Measurements from ENCODE around the gene ASPSCR1. TPM values are rescaled to one million over a fixed set of nuclear protein-coding genes. Genes with fewer than 3 reads are reported as not detected.

The ASPSCR1 gene
- total RNA-seq, 1 experiment from 2014 or later, result 54.9 TPM

DNA sequence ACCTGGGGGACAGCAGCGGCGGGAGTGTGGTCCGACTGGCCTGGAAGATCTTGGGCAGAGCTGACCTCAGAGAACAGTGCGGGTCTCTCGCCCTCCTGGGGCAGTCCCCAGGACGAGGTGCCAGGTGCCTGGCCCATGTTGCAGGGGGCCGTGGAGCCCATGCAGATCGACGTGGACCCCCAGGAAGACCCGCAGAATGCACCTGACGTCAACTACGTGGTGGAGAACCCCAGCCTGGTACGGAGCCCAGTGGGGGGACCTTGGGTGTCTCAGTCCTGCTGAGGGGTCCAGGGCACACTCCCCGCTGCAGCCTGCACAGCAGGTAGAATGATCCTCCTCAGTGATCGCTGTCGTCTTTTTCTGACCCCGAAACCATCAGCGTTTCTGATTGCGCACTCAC is 75.7 kb downstream of the ASPSCR1 start:
- CTCF ChIA-PET, result no interaction called here
- Histone ChIP-seq H3K4me2 (peak overlapping the region; percentile 88), H3K4me1 (replicated peaks; ENCODE audit: insufficient read depth) (no peaks in the 10 kb centered on the region), H3K9me3 (ENCODE audit: insufficient read depth, low read depth) (no peaks in the 10 kb centered on the region), H3K9me2 (ENCODE audit: insufficient read depth) (no peaks in the 10 kb centered on the region), H3K79me2 (ENCODE audit: low read depth) (peaks cover 13% of the 10 kb centered on the region), H3F3A (ENCODE audit: insufficient read depth, low read depth) (no peaks in the 10 kb centered on the region), H3K27ac (no peak overlapping the region), H4K20me1 (ENCODE audit: insufficient read depth) (no peaks in the 10 kb centered on the region), H3K27me3 (ENCODE audit: insufficient read depth, low read depth) (no peaks in the 10 kb centered on the region), H3K4me3 (peak overlapping the region; percentile 76; the same call in 1 of the 2 replicates), H2AFZ (no peak overlapping the region), H3K36me3 (ENCODE audit: low read depth) (no peaks in the 10 kb centered on the region)
- BruUV-seq (replicated peaks), result no TSS peak
- TF ChIP-seq, protein P1, sequence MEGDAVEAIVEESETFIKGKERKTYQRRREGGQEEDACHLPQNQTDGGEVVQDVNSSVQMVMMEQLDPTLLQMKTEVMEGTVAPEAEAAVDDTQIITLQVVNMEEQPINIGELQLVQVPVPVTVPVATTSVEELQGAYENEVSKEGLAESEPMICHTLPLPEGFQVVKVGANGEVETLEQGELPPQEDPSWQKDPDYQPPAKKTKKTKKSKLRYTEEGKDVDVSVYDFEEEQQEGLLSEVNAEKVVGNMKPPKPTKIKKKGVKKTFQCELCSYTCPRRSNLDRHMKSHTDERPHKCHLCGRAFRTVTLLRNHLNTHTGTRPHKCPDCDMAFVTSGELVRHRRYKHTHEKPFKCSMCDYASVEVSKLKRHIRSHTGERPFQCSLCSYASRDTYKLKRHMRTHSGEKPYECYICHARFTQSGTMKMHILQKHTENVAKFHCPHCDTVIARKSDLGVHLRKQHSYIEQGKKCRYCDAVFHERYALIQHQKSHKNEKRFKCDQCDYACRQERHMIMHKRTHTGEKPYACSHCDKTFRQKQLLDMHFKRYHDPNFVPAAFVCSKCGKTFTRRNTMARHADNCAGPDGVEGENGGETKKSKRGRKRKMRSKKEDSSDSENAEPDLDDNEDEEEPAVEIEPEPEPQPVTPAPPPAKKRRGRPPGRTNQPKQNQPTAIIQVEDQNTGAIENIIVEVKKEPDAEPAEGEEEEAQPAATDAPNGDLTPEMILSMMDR (conservative IDR thresholded peaks at IDR 0.05), result no peak
- no peak for TF ChIP-seq EZH2 (IDR thresholded peaks at IDR 0.05; ENCODE audit: low read depth)
- no peak for DNase-seq
- POLR2A ChIA-PET (ENCODE audit: unreplicated experiment), result no interaction called here
- intact Hi-C loops (cut with micrococcal nuclease; ENCODE audit: unreplicated experiment), result no loop called here

DNA sequence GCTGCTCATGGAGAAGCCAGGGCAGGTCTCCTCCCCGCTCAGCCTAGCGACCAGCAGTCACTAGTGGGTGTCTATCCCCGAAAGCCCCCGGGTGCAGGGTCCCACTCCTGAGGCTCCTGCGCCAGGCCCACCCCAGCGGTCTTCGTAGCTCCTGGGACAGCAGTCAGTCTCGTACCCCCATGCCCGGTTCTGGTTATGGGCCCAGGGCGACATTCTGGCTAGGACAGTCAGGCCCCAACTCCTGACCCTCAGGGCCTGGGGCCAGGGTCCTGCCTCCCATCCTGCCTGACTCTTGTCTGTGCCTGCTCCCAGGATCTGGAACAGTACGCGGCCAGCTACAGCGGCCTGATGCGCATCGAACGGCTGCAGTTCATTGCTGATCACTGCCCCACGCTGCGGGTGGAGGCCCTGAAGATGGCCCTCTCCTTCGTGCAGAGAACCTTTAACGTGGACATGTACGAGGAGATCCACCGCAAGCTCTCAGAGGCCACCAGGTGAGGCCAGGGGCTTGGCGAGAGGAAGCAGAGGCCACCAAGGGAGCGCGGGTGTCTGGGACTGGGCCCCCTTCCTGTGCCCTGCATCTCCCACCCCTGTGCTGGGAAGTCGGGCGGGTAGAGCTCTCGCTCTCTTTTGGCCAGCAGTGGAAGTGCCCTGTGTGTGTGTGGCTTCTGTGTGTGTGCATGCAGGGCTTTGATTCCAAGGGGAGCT is 76.3 kb downstream of the ASPSCR1 start:
- ChIA-PET CTCF (no interaction called here), POLR2A (ENCODE audit: unreplicated experiment) (no interaction called here)
- H3K4me1 ChIP-seq (replicated peaks; ENCODE audit: insufficient read depth), result no peaks in the 10 kb centered on the region
- no peaks in the 10 kb centered on the region for H4K20me1 ChIP-seq (ENCODE audit: insufficient read depth)
- DNase-seq, result no peak
- H3K27me3 ChIP-seq (ENCODE audit: insufficient read depth, low read depth), result no peaks in the 10 kb centered on the region
- peak overlapping the region; percentile 88; the same call in 1 of the 2 replicates for H3K4me2 ChIP-seq
- no peak overlapping the region for H3K4me3 ChIP-seq
- BruUV-seq (replicated peaks), result no TSS peak
- no peaks in the 10 kb centered on the region for H3F3A ChIP-seq (ENCODE audit: insufficient read depth, low read depth)
- no peaks in the 10 kb centered on the region for H3K9me2 ChIP-seq (ENCODE audit: insufficient read depth)
- intact Hi-C loops (cut with micrococcal nuclease; ENCODE audit: unreplicated experiment), result no loop called here
- TF ChIP-seq EZH2 (IDR thresholded peaks at IDR 0.05; ENCODE audit: low read depth), result no peak
- TF ChIP-seq, protein P1 (conservative IDR thresholded peaks at IDR 0.05), result no peak
- no peaks in the 10 kb centered on the region for H3K36me3 ChIP-seq (ENCODE audit: low read depth)
- no peak overlapping the region for H2AFZ ChIP-seq
- H3K9me3 ChIP-seq (ENCODE audit: insufficient read depth, low read depth), result no peaks in the 10 kb centered on the region
- H3K79me2 ChIP-seq (ENCODE audit: low read depth), result peaks cover 13% of the 10 kb centered on the region
- H3K27ac ChIP-seq, result no peak overlapping the region

DNA sequence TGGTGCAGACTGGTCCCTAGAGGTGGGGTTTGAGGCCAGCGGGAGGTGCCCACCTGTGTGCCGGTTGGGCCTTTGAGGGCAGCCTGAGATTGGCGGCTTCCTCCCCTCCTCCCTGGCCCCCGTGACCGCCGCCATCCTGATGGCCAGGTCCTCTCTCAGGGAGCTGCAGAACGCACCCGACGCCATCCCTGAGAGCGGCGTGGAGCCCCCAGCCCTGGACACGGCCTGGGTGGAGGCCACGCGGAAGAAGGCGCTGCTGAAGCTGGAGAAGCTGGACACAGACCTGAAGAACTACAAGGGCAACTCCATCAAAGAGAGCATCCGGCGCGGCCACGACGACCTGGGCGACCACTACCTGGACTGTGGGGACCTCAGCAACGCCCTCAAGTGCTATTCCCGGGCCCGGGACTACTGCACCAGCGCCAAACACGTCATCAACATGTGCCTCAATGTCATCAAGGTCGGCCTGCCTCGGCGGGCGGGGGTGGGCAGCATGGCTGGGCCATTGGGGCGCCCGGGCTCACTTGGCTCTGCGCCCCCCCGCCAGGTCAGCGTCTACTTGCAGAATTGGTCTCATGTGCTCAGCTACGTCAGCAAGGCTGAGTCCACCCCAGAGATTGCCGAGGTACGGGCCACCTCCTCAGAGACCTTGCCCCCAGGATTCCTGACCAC is 77.1 kb downstream of the ASPSCR1 start:
- POLR2A ChIA-PET (ENCODE audit: unreplicated experiment), result no interaction called here
- TF ChIP-seq, protein P1 (conservative IDR thresholded peaks at IDR 0.05), result no peak
- TF ChIP-seq EZH2 (IDR thresholded peaks at IDR 0.05; ENCODE audit: low read depth), result no peak
- DNase-seq, result no peak
- BruUV-seq (replicated peaks), result no TSS peak
- no peaks in the 10 kb centered on the region for H3F3A ChIP-seq (ENCODE audit: insufficient read depth, low read depth)
- no peak overlapping the region for H3K27ac ChIP-seq
- H3K4me3 ChIP-seq, result no peak overlapping the region
- H3K4me1 ChIP-seq (replicated peaks; ENCODE audit: insufficient read depth), result no peaks in the 10 kb centered on the region
- CTCF ChIA-PET, result no interaction called here
- intact Hi-C loops (cut with micrococcal nuclease; ENCODE audit: unreplicated experiment), result no loop called here
- no peaks in the 10 kb centered on the region for H4K20me1 ChIP-seq (ENCODE audit: insufficient read depth)
- H3K9me2 ChIP-seq (ENCODE audit: insufficient read depth), result no peaks in the 10 kb centered on the region
- no peaks in the 10 kb centered on the region for H3K27me3 ChIP-seq (ENCODE audit: insufficient read depth, low read depth)
- no peak overlapping the region for H3K4me2 ChIP-seq
- H3K36me3 ChIP-seq (ENCODE audit: low read depth), result no peaks in the 10 kb centered on the region
- no peaks in the 10 kb centered on the region for H3K9me3 ChIP-seq (ENCODE audit: insufficient read depth, low read depth)
- H2AFZ ChIP-seq, result no peak overlapping the region
- peaks cover 13% of the 10 kb centered on the region for H3K79me2 ChIP-seq (ENCODE audit: low read depth)
